CD14-positive monocyte (primary cell): ENCODE results near the gene HMCN2. TPM values are rescaled to one million over a fixed set of nuclear protein-coding genes. Genes with fewer than 3 reads are reported as not detected.

Experiments
- DNase-seq, 3 donors: peaks; one replicate each; pipeline ENCODE4 v3.0.0-alpha.2; 2011 to 2022
- H2AFZ ChIP-seq: 2 replicates; pipeline ENCODE4 v1.6.0; 2012; ENCODE audit warnings: mild to moderate bottlenecking, low read depth, low read length, inconsistent platforms; ENCODE audit not compliant: insufficient read depth, poor library complexity, severe bottlenecking
- H3K27ac ChIP-seq, 2 donors: 1 replicate in 1 of 2; 2 replicates in 1 of 2; pipeline ENCODE4 v1.5.1; 2012 to 2013; ENCODE audit warnings: low read length in 2 of 2, control low read depth in 1 of 2, inconsistent platforms in 1 of 2, low read depth in 1 of 2, mild to moderate bottlenecking in 1 of 2
- H3K27me3 ChIP-seq, 2 donors: one replicate each; pipeline versions ENCODE4 v1.6.0 to v1.6.1; 2011 to 2013; ENCODE audit warnings: low read length in 2 of 2; ENCODE audit not compliant: control insufficient read depth in 2 of 2, insufficient read depth in 2 of 2
- H3K36me3 ChIP-seq, 2 donors: replicated peaks in 1 of 2; 1 replicate in 1 of 2; 2 replicates in 1 of 2; pipeline versions ENCODE4 v1.5.1 to v1.6.1; 2012 to 2013; ENCODE audit warnings: low read length in 2 of 2, control low read depth in 1 of 2, inconsistent platforms in 1 of 2, mild to moderate bottlenecking in 1 of 2; ENCODE audit not compliant: insufficient read depth in 2 of 2, control insufficient read depth in 1 of 2
- H3K4me1 ChIP-seq, 2 donors: 1 replicate in 1 of 2; 2 replicates in 1 of 2; pipeline versions ENCODE4 v1.5.1 to v1.6.1; 2012 to 2013; ENCODE audit warnings: low read length in 2 of 2, control low read depth in 1 of 2, inconsistent platforms in 1 of 2, mild to moderate bottlenecking in 1 of 2, moderate library complexity in 1 of 2; ENCODE audit not compliant: insufficient read depth in 2 of 2, control insufficient read depth in 1 of 2
- H3K4me2 ChIP-seq: replicated peaks from 2 replicates; pipeline ENCODE3; 2012; ENCODE audit warnings: low read length, moderate library complexity, mild to moderate bottlenecking; ENCODE audit not compliant: poor library complexity, severe bottlenecking; ENCODE audit errors: extremely low read depth
- H3K4me3 ChIP-seq, 3 experiments: fragments of 200-600 bp in 1 of 3; sonication (generic) in 1 of 3; replicated peaks in 1 of 3; 1 replicate in 2 of 3; 2 replicates in 1 of 3; pipeline ENCODE4 v1.5.1; 2011 to 2013; ENCODE audit warnings: low read length in 3 of 3, mild to moderate bottlenecking in 3 of 3, control low read depth in 2 of 3, low read depth in 2 of 3, inconsistent platforms in 1 of 3, moderate library complexity in 1 of 3
- H3K79me2 ChIP-seq: 2 replicates; pipeline ENCODE4 v1.6.0; 2012; ENCODE audit warnings: mild to moderate bottlenecking, control low read depth, inconsistent platforms, low read length, moderate library complexity; ENCODE audit not compliant: insufficient read depth
- H3K9ac ChIP-seq: 2 replicates; pipeline ENCODE4 v1.6.0; 2017; ENCODE audit warnings: low read length, mild to moderate bottlenecking; ENCODE audit not compliant: insufficient read depth, poor library complexity, severe bottlenecking
- H3K9me3 ChIP-seq, 2 donors: replicated peaks in 1 of 2; 1 replicate in 1 of 2; 2 replicates in 1 of 2; pipeline versions ENCODE4 v1.5.1 to v1.6.1; 2012 to 2013; ENCODE audit warnings: low read length in 2 of 2, control low read depth in 1 of 2; ENCODE audit not compliant: control insufficient read depth in 1 of 2, insufficient read depth in 1 of 2
- H4K20me1 ChIP-seq: 2 replicates; pipeline ENCODE4 v1.6.0; 2012; ENCODE audit warnings: mild to moderate bottlenecking, low read length, control low read depth, moderate library complexity; ENCODE audit not compliant: insufficient read depth
- H3K27ac Mint-ChIP-seq, 7 donors: one replicate each; pipeline ENCODE4 v1.8.0; 2020; ENCODE audit warnings: mild to moderate bottlenecking in 7 of 7, mixed read lengths in 7 of 7, moderate library complexity in 6 of 7, inconsistent platforms in 2 of 7
- H3K27me3 Mint-ChIP-seq, 3 donors: one replicate each; pipeline ENCODE4 v1.8.0; 2021 to 2022; ENCODE audit warnings: low read depth in 3 of 3, mild to moderate bottlenecking in 3 of 3, mixed read lengths in 3 of 3, moderate library complexity in 3 of 3, inconsistent platforms in 1 of 3
- H3K36me3 Mint-ChIP-seq, 2 donors: one replicate each; pipeline ENCODE4 v1.8.0; 2020; ENCODE audit warnings: mixed read lengths in 2 of 2, inconsistent platforms in 1 of 2, mild to moderate bottlenecking in 1 of 2
- H3K4me1 Mint-ChIP-seq: one replicate; pipeline ENCODE4 v1.8.0; 2020; ENCODE audit warnings: mild to moderate bottlenecking, mixed read lengths
- H3K4me3 Mint-ChIP-seq, 2 donors: one replicate each; pipeline ENCODE4 v1.8.0; 2020; ENCODE audit warnings: mild to moderate bottlenecking in 2 of 2, mixed read lengths in 2 of 2, moderate library complexity in 1 of 2
- H3K9me3 Mint-ChIP-seq, 7 donors: one replicate each; pipeline ENCODE4 v1.8.0; 2020 to 2022; ENCODE audit warnings: mixed read lengths in 7 of 7, mild to moderate bottlenecking in 6 of 7, moderate library complexity in 6 of 7, inconsistent platforms in 2 of 7
- CTCF ChIP-seq: fragments of 200-600 bp; IDR thresholded peaks from one replicate; pipeline ENCODE4 v1.8.0; 2022; ENCODE audit warnings: antibody characterized with exemption, mild to moderate bottlenecking
- WGBS: methylation state at CpG from one replicate; pipeline ENCODE4 v1.1.5; 2013; ENCODE audit warnings: missing lambda C conversion rate; ENCODE audit not compliant: insufficient coverage; 5-methylcytosine and 5-hydroxymethylcytosine counted together
- intact Hi-C, 2 donors: fragments of 100-400 bp; cut with micrococcal nuclease; formaldehyde crosslinking; loops; one replicate each; pipeline versions ENCODE4 v1.15.0 to v1.15.1; 2023
- polyA plus RNA-seq, 3 donors: library from polyadenylated mRNA; depleted of rRNA in 1 of 3; unstranded in 2 of 3; stranded (reverse) in 1 of 3; fragments of 300-500 nt in 2 of 3; fragments of >200 nt in 1 of 3; fragmentation: Illumina TruSeq in 2 of 3; gene quantifications; 1 replicate in 2 of 3; 2 replicates in 1 of 3; pipeline ENCODE4 v1.2.3, GENCODE V29; 2012 to 2021

Gene HMCN2
- polyA plus RNA-seq, 3 donors = not detected

- Mint-ChIP-seq H3K36me3 (peaks cover 0 to 6% of the 10 kb centered on the region in 2 donors), H3K4me1 (peaks cover 23% of the 10 kb centered on the region), H3K27me3 (peaks cover 76 to 92% (median 83%) of the 10 kb centered on the region in 3 donors), H3K4me3 (peak overlapping the region in 1 of 2 donors; percentile 77), H3K27ac (no peak overlapping the region), H3K9me3 (peaks cover 0 to 13% (median 7%) of the 10 kb centered on the region in 7 donors)
- H3K4me3 ChIP-seq = no peak overlapping the region
- 56% methylated on average over 10 of the region's 10 CpGs for WGBS
- intact Hi-C loops = no loop called here
- no peak for DNase-seq
- no peak overlapping the region for H3K4me2 ChIP-seq
- no peaks in the 10 kb centered on the region for H3K36me3 ChIP-seq
- no peak overlapping the region for H3K9ac ChIP-seq
- H4K20me1 ChIP-seq = no peaks in the 10 kb centered on the region
- no peak overlapping the region for H2AFZ ChIP-seq
- no peaks in the 10 kb centered on the region for H3K79me2 ChIP-seq
- peaks cover 35 to 72% of the 10 kb centered on the region in 2 donors for H3K27me3 ChIP-seq
- peaks cover 9 to 11% of the 10 kb centered on the region in 2 donors for H3K4me1 ChIP-seq
- no peak for TF ChIP-seq CTCF
- no peak overlapping the region for H3K27ac ChIP-seq
- H3K9me3 ChIP-seq = peaks cover 0 to 22% of the 10 kb centered on the region in 2 donors
Observed at GRCh38 chr9:130263601-130264413, 1.8 kb upstream of the HMCN2 start.

- intact Hi-C loops = no loop called here
- Histone ChIP-seq H2AFZ (no peak overlapping the region), H3K27me3 (peaks cover 31 to 72% of the 10 kb centered on the region in 2 donors), H3K9ac (no peak overlapping the region), H3K4me3 (no peak overlapping the region), H3K4me2 (no peak overlapping the region), H3K4me1 (peaks cover 15 to 20% of the 10 kb centered on the region in 2 donors), H3K9me3 (peaks cover 0 to 22% of the 10 kb centered on the region in 2 donors), H3K79me2 (no peaks in the 10 kb centered on the region), H3K27ac (no peak overlapping the region), H4K20me1 (no peaks in the 10 kb centered on the region), H3K36me3 (no peaks in the 10 kb centered on the region)
- Mint-ChIP-seq H3K9me3 (peaks cover 0 to 13% (median 7%) of the 10 kb centered on the region in 7 donors), H3K4me3 (peak overlapping the region in 1 of 2 donors; percentile 77), H3K36me3 (peaks cover 0 to 6% of the 10 kb centered on the region in 2 donors), H3K4me1 (peaks cover 31% of the 10 kb centered on the region), H3K27me3 (peaks cover 73 to 87% (median 76%) of the 10 kb centered on the region in 3 donors), H3K27ac (no peak overlapping the region)
- DNase-seq = no peak
- no peak for TF ChIP-seq CTCF
- WGBS = 58% methylated on average over 8 of the region's 18 CpGs
Observed at GRCh38 chr9:130264414-130265350, 878 bp upstream of the HMCN2 start.
